Hepatocyte (in vitro differentiated cells): Measurements from ENCODE around the gene VWA5A. TPM values are rescaled to one million over a fixed set of nuclear protein-coding genes. Genes with fewer than 3 reads are reported as not detected.

Source experiments
- DNase-seq: peaks from one replicate; pipeline ENCODE4 v3.0.0-alpha.2; 2016; ENCODE audit warnings: low spot score
- H2AFZ ChIP-seq: fragments of 200-600 bp; sonication (generic); 2 replicates; pipeline ENCODE4 v1.6.0; 2016; ENCODE audit warnings: antibody characterized with exemption, mild to moderate bottlenecking
- H3K27ac ChIP-seq: fragments of 200-600 bp; sonication (generic); 2 replicates; pipeline ENCODE4 v1.5.1; 2016; ENCODE audit warnings: mild to moderate bottlenecking
- H3K27me3 ChIP-seq: fragments of 200-600 bp; sonication (generic); 2 replicates; pipeline ENCODE4 v1.6.1; 2016
- H3K36me3 ChIP-seq: fragments of 200-600 bp; sonication (generic); replicated peaks from 2 replicates; pipeline ENCODE4 v1.5.1; 2016; ENCODE audit warnings: low read depth; ENCODE audit not compliant: insufficient read depth
- H3K4me1 ChIP-seq: fragments of 200-600 bp; sonication (generic); 2 replicates; pipeline ENCODE4 v1.5.1; 2016; ENCODE audit warnings: mild to moderate bottlenecking, moderate library complexity; ENCODE audit not compliant: insufficient read depth
- H3K4me2 ChIP-seq: fragments of 200-600 bp; sonication (generic); 2 replicates; pipeline ENCODE4 v1.6.0; 2016
- H3K4me3 ChIP-seq: fragments of 200-600 bp; sonication (generic); 2 replicates; pipeline ENCODE4 v1.5.1; 2016; ENCODE audit warnings: mild to moderate bottlenecking
- H3K79me2 ChIP-seq: fragments of 200-600 bp; sonication (generic); 2 replicates; pipeline ENCODE4 v1.6.0; 2017; ENCODE audit warnings: mild to moderate bottlenecking
- H3K9me2 ChIP-seq: fragments of 200-600 bp; sonication (generic); replicated peaks from 2 replicates; pipeline ENCODE4 v1.6.0; 2017; ENCODE audit warnings: mild to moderate bottlenecking; ENCODE audit not compliant: insufficient read depth
- H3K9me3 ChIP-seq: fragments of 200-600 bp; sonication (generic); 2 replicates; pipeline ENCODE4 v1.5.1; 2016; ENCODE audit warnings: low read depth, mild to moderate bottlenecking
- H4K20me1 ChIP-seq: fragments of 200-600 bp; sonication (generic); 2 replicates; pipeline ENCODE4 v1.6.0; 2016; ENCODE audit warnings: mild to moderate bottlenecking; ENCODE audit not compliant: insufficient read depth, poor library complexity, severe bottlenecking
- EZH2 ChIP-seq: fragments of 200-600 bp; sonication (generic); IDR thresholded peaks from 2 replicates; pipeline ENCODE4 v1.6.1; 2016; ENCODE audit warnings: antibody characterized with exemption, mild to moderate bottlenecking, borderline replicate concordance
- EZH2phosphoT487 ChIP-seq: fragments of 200-600 bp; sonication (generic); IDR thresholded peaks from one replicate; pipeline ENCODE4 v1.6.1; 2018; ENCODE audit warnings: antibody characterized with exemption, mild to moderate bottlenecking, low read depth, moderate library complexity; ENCODE audit not compliant: unreplicated experiment, severe bottlenecking
- WGBS: methylation state at CpG from one replicate; pipeline ENCODE4 v1.1.6; 2016; ENCODE audit warnings: low lambda C conversion rate; ENCODE audit errors: missing lambda C conversion rate; 5-methylcytosine and 5-hydroxymethylcytosine counted together
- polyA plus RNA-seq: library from polyadenylated mRNA; unstranded; fragments of >200 nt; fragmentation: Nextera tagmentation; extraction: Ambion mirVana; gene quantifications from 2 replicates; pipeline ENCODE4 v1.2.1, GENCODE V29; 2016
- total RNA-seq: library from RNA; depleted of rRNA; stranded (reverse); fragments of >200 nt; gene quantifications from 2 replicates; pipeline ENCODE4 v1.2.3, GENCODE V29; 2014
- TF ChIP-seq, protein P1 (sequence below): fragments of 200-600 bp; sonication (generic); IDR thresholded peaks from 2 replicates; pipeline ENCODE4 v1.5.1; 2016; ENCODE audit warnings: antibody characterized with exemption, mild to moderate bottlenecking; ENCODE audit not compliant: poor library complexity

VWA5A gene
- total and polyA plus RNA-seq, 2 experiments from 2014 or later: 21.6 to 26.3 TPM

DNA sequence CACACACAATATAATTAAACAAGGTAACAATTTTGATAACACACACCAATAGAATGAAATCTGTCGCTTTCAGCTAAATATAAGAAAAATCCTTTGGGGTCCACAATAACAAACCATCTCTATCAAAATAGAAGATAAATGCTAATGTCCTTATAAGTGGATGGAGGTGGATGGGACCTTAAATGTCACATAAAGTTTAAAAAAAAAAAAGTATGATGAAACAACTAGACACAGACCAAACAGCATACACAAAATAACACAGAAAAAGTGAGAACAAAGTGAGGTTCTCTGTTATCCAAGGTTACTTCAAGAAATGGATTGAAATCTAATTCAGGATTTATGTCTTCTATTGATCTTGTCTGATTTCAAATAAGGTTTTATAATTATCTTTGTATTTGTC, 57.3 kb downstream of the VWA5A start:
- H3K27ac ChIP-seq: no peak overlapping the region
- H3K4me2 ChIP-seq: no peak overlapping the region
- DNase-seq: no peak
- no peaks in the 10 kb centered on the region for H4K20me1 ChIP-seq
- 96% methylated on average over 1 of the region's 1 CpG for WGBS
- no peaks in the 10 kb centered on the region for H3K79me2 ChIP-seq
- H2AFZ ChIP-seq: no peak overlapping the region
- H3K9me3 ChIP-seq: no peaks in the 10 kb centered on the region
- H3K4me1 ChIP-seq: no peaks in the 10 kb centered on the region
- TF ChIP-seq, protein P1, sequence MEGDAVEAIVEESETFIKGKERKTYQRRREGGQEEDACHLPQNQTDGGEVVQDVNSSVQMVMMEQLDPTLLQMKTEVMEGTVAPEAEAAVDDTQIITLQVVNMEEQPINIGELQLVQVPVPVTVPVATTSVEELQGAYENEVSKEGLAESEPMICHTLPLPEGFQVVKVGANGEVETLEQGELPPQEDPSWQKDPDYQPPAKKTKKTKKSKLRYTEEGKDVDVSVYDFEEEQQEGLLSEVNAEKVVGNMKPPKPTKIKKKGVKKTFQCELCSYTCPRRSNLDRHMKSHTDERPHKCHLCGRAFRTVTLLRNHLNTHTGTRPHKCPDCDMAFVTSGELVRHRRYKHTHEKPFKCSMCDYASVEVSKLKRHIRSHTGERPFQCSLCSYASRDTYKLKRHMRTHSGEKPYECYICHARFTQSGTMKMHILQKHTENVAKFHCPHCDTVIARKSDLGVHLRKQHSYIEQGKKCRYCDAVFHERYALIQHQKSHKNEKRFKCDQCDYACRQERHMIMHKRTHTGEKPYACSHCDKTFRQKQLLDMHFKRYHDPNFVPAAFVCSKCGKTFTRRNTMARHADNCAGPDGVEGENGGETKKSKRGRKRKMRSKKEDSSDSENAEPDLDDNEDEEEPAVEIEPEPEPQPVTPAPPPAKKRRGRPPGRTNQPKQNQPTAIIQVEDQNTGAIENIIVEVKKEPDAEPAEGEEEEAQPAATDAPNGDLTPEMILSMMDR: no peak
- TF ChIP-seq EZH2phosphoT487 (no peak), EZH2 (no peak)
- no peaks in the 10 kb centered on the region for H3K9me2 ChIP-seq
- no peak overlapping the region for H3K4me3 ChIP-seq
- no peaks in the 10 kb centered on the region for H3K36me3 ChIP-seq
- no peaks in the 10 kb centered on the region for H3K27me3 ChIP-seq

DNA sequence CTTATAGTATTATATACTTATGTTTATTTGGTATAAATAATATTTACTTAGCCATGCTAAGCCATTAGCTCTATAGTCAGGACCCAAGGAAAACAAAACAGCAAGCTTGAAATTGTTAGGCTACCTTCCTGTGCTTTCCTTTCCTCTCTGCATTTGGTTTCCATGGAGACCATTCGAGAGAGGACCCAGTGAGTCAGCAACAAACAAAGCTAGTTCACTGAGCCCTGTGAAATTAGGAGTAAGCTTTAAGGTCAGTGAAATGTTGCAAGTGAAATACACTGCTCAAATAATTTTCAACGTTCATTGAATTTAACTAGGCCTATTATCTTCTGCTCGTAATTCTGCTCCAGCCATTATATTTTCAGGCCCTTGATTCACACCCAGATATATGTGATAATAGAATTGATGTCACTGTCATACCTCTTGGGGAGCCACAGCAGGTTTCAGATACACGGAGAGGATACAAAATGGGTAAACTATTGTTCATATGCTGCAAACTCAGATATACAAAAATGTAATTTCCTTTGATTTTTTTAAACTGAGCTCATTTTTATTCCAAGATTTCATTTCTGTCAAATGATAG, 58.8 kb downstream of the VWA5A start:
- no peak overlapping the region for H3K4me3 ChIP-seq
- no peaks in the 10 kb centered on the region for H3K36me3 ChIP-seq
- no peak overlapping the region for H3K27ac ChIP-seq
- DNase-seq: peak; percentile 78
- no peaks in the 10 kb centered on the region for H3K27me3 ChIP-seq
- no peak overlapping the region for H3K4me2 ChIP-seq
- no peaks in the 10 kb centered on the region for H3K9me2 ChIP-seq
- TF ChIP-seq EZH2: no peak
- TF ChIP-seq, protein P1: no peak
- no peak for TF ChIP-seq EZH2phosphoT487
- H3K79me2 ChIP-seq: no peaks in the 10 kb centered on the region
- H4K20me1 ChIP-seq: no peaks in the 10 kb centered on the region
- H3K4me1 ChIP-seq: no peaks in the 10 kb centered on the region
- H3K9me3 ChIP-seq: no peaks in the 10 kb centered on the region
- H2AFZ ChIP-seq: no peak overlapping the region
- 16% methylated on average over 4 of the region's 4 CpGs for WGBS

DNA sequence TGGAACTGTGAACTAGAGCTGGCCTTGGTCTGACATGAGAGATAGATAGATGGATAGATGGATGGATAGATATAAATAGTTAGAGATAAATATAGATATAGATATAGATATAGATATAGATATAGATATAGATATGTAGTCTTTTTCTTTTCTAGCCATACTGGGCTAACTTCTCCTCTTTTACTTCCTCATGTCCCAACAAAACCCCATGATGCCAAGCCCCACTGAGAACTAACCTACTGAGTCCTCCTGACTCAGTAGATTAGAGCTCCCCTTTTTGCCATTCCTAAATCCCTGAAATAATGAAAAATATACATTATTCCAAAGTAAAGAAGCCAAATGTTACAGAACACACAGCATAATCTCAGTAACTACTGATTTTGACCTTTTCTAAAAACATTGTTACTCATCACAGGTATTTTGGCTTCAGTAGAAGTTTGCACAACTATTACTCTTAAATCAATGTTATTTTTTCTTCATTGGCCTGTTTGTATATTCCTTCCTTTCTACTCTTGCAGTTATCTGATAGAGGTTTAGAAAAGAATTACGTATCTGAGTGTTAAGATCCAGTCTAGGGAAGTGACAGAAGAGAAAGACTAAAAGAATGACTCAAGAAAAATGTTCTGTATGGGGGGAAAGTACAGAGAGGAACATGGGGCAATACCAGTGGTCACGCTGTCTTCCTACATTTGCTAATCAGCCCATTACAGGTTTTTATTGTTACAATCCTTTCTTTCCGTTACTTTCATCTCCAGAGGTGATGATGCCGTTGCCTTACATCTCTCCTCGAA, 61.9 kb downstream of the VWA5A start:
- Histone ChIP-seq H3K79me2 (no peaks in the 10 kb centered on the region), H3K4me2 (no peak overlapping the region), H4K20me1 (no peaks in the 10 kb centered on the region), H3K9me2 (no peaks in the 10 kb centered on the region), H3K27ac (no peak overlapping the region), H3K4me1 (no peaks in the 10 kb centered on the region), H2AFZ (no peak overlapping the region), H3K27me3 (no peaks in the 10 kb centered on the region), H3K4me3 (no peak overlapping the region), H3K9me3 (no peaks in the 10 kb centered on the region), H3K36me3 (no peaks in the 10 kb centered on the region)
- WGBS: 79% methylated on average over 5 of the region's 5 CpGs
- no peak for TF ChIP-seq EZH2
- TF ChIP-seq, protein P1: no peak
- TF ChIP-seq EZH2phosphoT487: no peak
- no peak for DNase-seq
